Neuronal stem cell (in vitro differentiated cells): ENCODE results near the gene OOSP2.

ENCODE experiments used
- DNase-seq: peaks from one replicate; pipeline ENCODE4 v3.0.0-alpha.2; 2013; ENCODE audit warnings: low spot score
- H2AFZ ChIP-seq: one replicate; pipeline ENCODE4 v1.6.1; 2013; ENCODE audit warnings: mild to moderate bottlenecking, low read length, inconsistent platforms
- H2AK5ac ChIP-seq: 2 replicates; pipeline ENCODE4 v1.6.1; 2013; ENCODE audit warnings: low read depth, mild to moderate bottlenecking, inconsistent platforms, low read length, moderate library complexity, mixed read lengths
- H2BK120ac ChIP-seq: 2 replicates; pipeline ENCODE4 v1.6.1; 2013; ENCODE audit warnings: low read depth, mild to moderate bottlenecking, inconsistent platforms, low read length, moderate library complexity, mixed read lengths
- H2BK12ac ChIP-seq: one replicate; pipeline ENCODE4 v1.6.1; 2013; ENCODE audit warnings: low read length, inconsistent platforms
- H2BK15ac ChIP-seq: 2 replicates; pipeline ENCODE4 v1.6.1; 2013; ENCODE audit warnings: mild to moderate bottlenecking, low read length, inconsistent platforms, mixed read lengths
- H2BK5ac ChIP-seq: one replicate; pipeline ENCODE4 v1.6.1; 2013; ENCODE audit warnings: inconsistent platforms, mild to moderate bottlenecking, low read length, moderate library complexity
- H3K14ac ChIP-seq: one replicate; pipeline ENCODE4 v1.6.1; 2013; ENCODE audit warnings: low read length, inconsistent platforms
- H3K18ac ChIP-seq: 2 replicates; pipeline ENCODE4 v1.6.1; 2013; ENCODE audit warnings: low read length, inconsistent platforms
- H3K23ac ChIP-seq: 2 replicates; pipeline ENCODE4 v1.6.1; 2013; ENCODE audit warnings: low read depth, mild to moderate bottlenecking, mixed read lengths, low read length, inconsistent platforms; ENCODE audit not compliant: poor library complexity
- H3K27ac ChIP-seq: replicated peaks from 3 replicates; pipeline ENCODE4 v1.5.1; 2013; ENCODE audit warnings: low read length, inconsistent platforms
- H3K27me3 ChIP-seq, 3 experiments: 2 replicates each; pipeline ENCODE4 v1.6.1; 2013; ENCODE audit warnings: low read length in 3 of 3, mild to moderate bottlenecking in 2 of 3, inconsistent platforms in 1 of 3, low read depth in 1 of 3, mixed read lengths in 1 of 3, moderate library complexity in 1 of 3; ENCODE audit not compliant: control insufficient read depth in 3 of 3, insufficient read depth in 3 of 3
- H3K36me3 ChIP-seq, 2 donors: replicated peaks in 1 of 2; 2 replicates each; pipeline ENCODE4 v1.6.1; 2013; ENCODE audit warnings: low read length in 2 of 2; ENCODE audit not compliant: control insufficient read depth in 2 of 2, insufficient read depth in 2 of 2
- H3K4ac ChIP-seq: 2 replicates; pipeline ENCODE4 v1.6.1; 2013; ENCODE audit warnings: inconsistent platforms, mild to moderate bottlenecking, low read length, moderate library complexity
- H3K4me1 ChIP-seq, 2 donors: 1 replicate in 1 of 2; 2 replicates in 1 of 2; pipeline ENCODE4 v1.6.1; 2013; ENCODE audit warnings: low read length in 2 of 2, low read depth in 1 of 2; ENCODE audit not compliant: control insufficient read depth in 2 of 2, insufficient read depth in 1 of 2
- H3K4me2 ChIP-seq: one replicate; pipeline ENCODE4 v1.6.1; 2013; ENCODE audit warnings: mild to moderate bottlenecking, low read length, inconsistent platforms; ENCODE audit not compliant: insufficient read depth, poor library complexity, severe bottlenecking
- H3K4me3 ChIP-seq, 2 donors: 2 replicates each; pipeline ENCODE4 v1.5.1; 2013; ENCODE audit warnings: low read length in 2 of 2, mild to moderate bottlenecking in 2 of 2, inconsistent platforms in 1 of 2, moderate library complexity in 1 of 2
- H3K79me1 ChIP-seq: one replicate; pipeline ENCODE4 v1.6.1; 2013; ENCODE audit warnings: low read depth, mild to moderate bottlenecking, inconsistent platforms, low read length, moderate library complexity
- H3K9ac ChIP-seq: one replicate; pipeline ENCODE4 v1.6.1; 2013; ENCODE audit warnings: mild to moderate bottlenecking, low read depth, low read length, inconsistent platforms; ENCODE audit not compliant: poor library complexity
- H3K9me3 ChIP-seq, 2 donors: replicated peaks in 1 of 2; 2 replicates each; pipeline versions ENCODE3 to v1.6.1; 2013; ENCODE audit warnings: low read length in 2 of 2, mild to moderate bottlenecking in 2 of 2, inconsistent platforms in 1 of 2, low read depth in 1 of 2, mixed read lengths in 1 of 2, moderate library complexity in 1 of 2; ENCODE audit not compliant: control insufficient read depth in 2 of 2, insufficient read depth in 1 of 2
- H4K8ac ChIP-seq: one replicate; pipeline ENCODE4 v1.6.1; 2013; ENCODE audit warnings: low read depth, mild to moderate bottlenecking, inconsistent platforms, low read length, moderate library complexity
- H4K91ac ChIP-seq: one replicate; pipeline ENCODE4 v1.6.1; 2013; ENCODE audit warnings: low read length, low read depth, mild to moderate bottlenecking, inconsistent platforms; ENCODE audit not compliant: poor library complexity
- WGBS, 2 donors: extraction: QIAGEN DNeasy Blood & Tissue Kit; methylation state at CpG; one replicate each; pipeline ENCODE4 v1.1.7; 2013; ENCODE audit warnings: missing lambda C conversion rate in 2 of 2, mixed read lengths in 1 of 2; ENCODE audit not compliant: insufficient read length in 2 of 2, insufficient replicate concordance in 1 of 2; ENCODE audit errors: extremely low coverage in 2 of 2; 5-methylcytosine and 5-hydroxymethylcytosine counted together

Gene OOSP2

GRCh38 chr11:60084631-60085273 is 44.5 kb downstream of the OOSP2 start:
- Histone ChIP-seq H4K91ac (no peak overlapping the region), H4K8ac (no peak overlapping the region), H3K4ac (no peak overlapping the region), H3K14ac (no peak overlapping the region), H2BK5ac (no peak overlapping the region), H3K27ac (no peak overlapping the region), H2BK15ac (no peak overlapping the region), H2AK5ac (no peak overlapping the region), H3K23ac (no peak overlapping the region), H3K9me3 (no peaks in the 10 kb centered on the region), H3K18ac (no peak overlapping the region), H3K4me1 (no peaks in the 10 kb centered on the region), H3K27me3 (no peaks in the 10 kb centered on the region), H3K9ac (no peak overlapping the region), H2BK120ac (no peak overlapping the region), H3K4me3 (no peak overlapping the region), H3K4me2 (no peak overlapping the region), H3K79me1 (no peaks in the 10 kb centered on the region), H2BK12ac (no peak overlapping the region), H3K36me3 (no peaks in the 10 kb centered on the region), H2AFZ (no peak overlapping the region)
- no peak for DNase-seq
- WGBS, 2 donors = no CpG with 5 or more reads among the region's 3 CpGs

GRCh38 chr11:60085909-60086308 is 45.7 kb downstream of the OOSP2 start:
- Histone ChIP-seq H4K91ac (no peak overlapping the region), H3K18ac (no peak overlapping the region), H3K79me1 (no peaks in the 10 kb centered on the region), H2BK120ac (no peak overlapping the region), H3K4me2 (no peak overlapping the region), H2AFZ (no peak overlapping the region), H3K14ac (no peak overlapping the region), H2AK5ac (no peak overlapping the region), H2BK12ac (no peak overlapping the region), H3K4ac (no peak overlapping the region), H3K4me1 (no peaks in the 10 kb centered on the region), H3K9ac (no peak overlapping the region), H2BK15ac (no peak overlapping the region), H3K36me3 (no peaks in the 10 kb centered on the region), H3K23ac (no peak overlapping the region), H3K4me3 (no peak overlapping the region), H3K9me3 (no peaks in the 10 kb centered on the region), H2BK5ac (no peak overlapping the region), H4K8ac (no peak overlapping the region), H3K27ac (no peak overlapping the region), H3K27me3 (no peaks in the 10 kb centered on the region)
- DNase-seq = no peak
- WGBS, 2 donors = no CpG with 5 or more reads among the region's 2 CpGs

GRCh38 chr11:60087239-60087638 is 47.0 kb downstream of the OOSP2 start:
- H3K4ac ChIP-seq = no peak overlapping the region
- no peak for DNase-seq
- H3K14ac ChIP-seq = no peak overlapping the region
- no peak overlapping the region for H3K23ac ChIP-seq
- H3K4me1 ChIP-seq = no peaks in the 10 kb centered on the region
- no peaks in the 10 kb centered on the region for H3K36me3 ChIP-seq
- H4K8ac ChIP-seq = no peak overlapping the region
- H2AK5ac ChIP-seq = no peak overlapping the region
- no peak overlapping the region for H3K4me3 ChIP-seq
- H2BK15ac ChIP-seq = no peak overlapping the region
- no peak overlapping the region for H2BK120ac ChIP-seq
- H2BK12ac ChIP-seq = no peak overlapping the region
- H3K18ac ChIP-seq = no peak overlapping the region
- H3K9me3 ChIP-seq = no peaks in the 10 kb centered on the region
- no peak overlapping the region for H3K4me2 ChIP-seq
- no peaks in the 10 kb centered on the region for H3K27me3 ChIP-seq
- whole genome bisulfite sequencing, 2 donors = no CpG with 5 or more reads among the region's 1 CpG
- no peak overlapping the region for H2AFZ ChIP-seq
- H3K79me1 ChIP-seq = no peaks in the 10 kb centered on the region
- H4K91ac ChIP-seq = no peak overlapping the region
- no peak overlapping the region for H3K27ac ChIP-seq
- H3K9ac ChIP-seq = no peak overlapping the region
- no peak overlapping the region for H2BK5ac ChIP-seq

- H2AFZ ChIP-seq = no peak within 1 kb of the TSS
- no peaks in the 10 kb centered on the region for H3K36me3 ChIP-seq
- no peak within 1 kb of the TSS for H2BK15ac ChIP-seq
- WGBS, 2 donors = no CpG with 5 or more reads among the region's 1 CpG
- H2BK5ac ChIP-seq = no peak within 1 kb of the TSS
- no peaks in the 10 kb centered on the region for H3K4me1 ChIP-seq
- no peaks in the 10 kb centered on the region for H3K9me3 ChIP-seq
- no peak within 1 kb of the TSS for H3K4me2 ChIP-seq
- H3K14ac ChIP-seq = no peak within 1 kb of the TSS
- no peak within 1 kb of the TSS for H3K23ac ChIP-seq
- no peak within 1 kb of the TSS for H3K27ac ChIP-seq
- H3K4me3 ChIP-seq = no peak within 1 kb of the TSS
- no peak within 1 kb of the TSS for H3K9ac ChIP-seq
- no peak within 1 kb of the TSS for H3K18ac ChIP-seq
- no peak within 1 kb of the TSS for H2BK12ac ChIP-seq
- no peak within 1 kb of the TSS for H2BK120ac ChIP-seq
- no peak within 1 kb of the TSS for H3K4ac ChIP-seq
- no peaks in the 10 kb centered on the region for H3K27me3 ChIP-seq
- no peak within 1 kb of the TSS for H2AK5ac ChIP-seq
- no peak within 1 kb of the TSS for H4K8ac ChIP-seq
- no peak for DNase-seq
- H4K91ac ChIP-seq = no peak within 1 kb of the TSS
- H3K79me1 ChIP-seq = no peaks in the 10 kb centered on the region
Observed at GRCh38 chr11:60088364-60088763, 48.2 kb downstream of the OOSP2 start, which contains the start of gene MS4A2. Gene MS4A2 (plus strand): TSS chr11:60088664. CDS start chr11:60088766, 102 bp downstream.
